Spleen (tissue), 7 donors: ENCODE measurements around the gene LRRC8B.

Experiments used
- CTCF ChIP-seq, 11 experiments: fragments of 200-600 bp in 7 of 11; fragments of 450-650 bp in 4 of 11; sonication (generic) in 4 of 11; IDR thresholded peaks in 8 of 11; conservative IDR thresholded peaks in 3 of 11; 1 replicate in 7 of 11; 2 replicates in 4 of 11; pipeline versions ENCODE4 v1.4.0 to v1.8.0; 2016 to 2021; ENCODE audit warnings: antibody characterized with exemption in 11 of 11, inconsistent platforms in 4 of 11, mild to moderate bottlenecking in 1 of 11
- POLR2AphosphoS5 ChIP-seq, 3 donors: sonication (generic); formaldehyde crosslinking; IDR thresholded peaks; one replicate each; pipeline ENCODE4 v1.5.1; 2017; ENCODE audit warnings: antibody characterized with exemption in 3 of 3
- donor health status: DM: no; HTN: no; CAD: no; lungs with moderate emphysema.
- donor health status: DM: no; HTN: no; CAD: no.
- donor health status: DM: no; HTN: no; CAD: no.

DNA sequence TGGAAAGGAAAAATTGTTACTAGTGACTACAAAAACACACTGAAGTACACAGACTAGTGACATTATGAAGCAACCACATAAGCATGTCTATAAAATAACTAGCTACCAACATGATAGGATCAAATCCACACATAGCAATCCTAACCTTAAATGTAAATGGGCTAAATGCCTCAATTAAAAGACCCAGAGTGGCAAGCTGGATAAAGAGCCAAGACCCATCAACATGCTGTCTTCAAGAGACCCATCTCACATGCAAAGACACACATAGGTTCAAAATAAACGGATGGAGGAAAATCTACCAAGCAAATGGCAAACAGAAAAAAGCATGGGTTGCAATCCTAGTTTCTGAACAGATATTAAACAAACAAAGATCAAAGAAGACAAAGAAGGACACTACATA, 49.4 kb upstream of the LRRC8B start:
- TF ChIP-seq POLR2AphosphoS5 (IDR thresholded peaks at IDR 0.05) (no peak), CTCF (IDR thresholded peaks at IDR 0.05 in 8 of 11, conservative IDR thresholded peaks at IDR 0.05 in 3 of 11) (no peak)
